ENCODE results near the gene FHIT. TPM values are rescaled to one million over a fixed set of nuclear protein-coding genes. Genes with fewer than 3 reads are reported as not detected.

The FHIT gene
- total RNA-seq, 1 donor from 2014 or later = 11.7 TPM

DNA sequence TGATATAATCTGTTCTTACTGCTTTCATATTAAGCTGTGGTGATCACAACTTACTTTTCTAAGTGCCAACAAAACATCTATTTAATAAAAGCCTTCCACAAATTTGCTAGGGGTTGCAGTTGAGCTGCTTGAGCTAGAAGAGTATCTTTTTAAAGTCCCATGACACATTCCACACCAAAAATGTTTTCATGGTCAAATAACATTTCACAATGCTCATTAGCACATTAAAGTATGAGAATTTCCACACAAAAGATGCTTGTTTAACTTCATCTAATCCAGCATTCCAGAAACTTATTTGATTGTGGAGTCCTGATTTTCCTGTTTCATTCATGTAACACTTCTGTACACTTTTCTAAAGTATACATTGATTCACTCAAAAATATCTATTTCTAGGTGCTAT, 1325.3 kb downstream of the FHIT start:
- peaks cover 4% of the 10 kb centered on the region for H3K36me3 Mint-ChIP-seq
- peaks cover 34% of the 10 kb centered on the region for H3K27me3 Mint-ChIP-seq
- peaks cover 12% of the 10 kb centered on the region for H3K4me1 Mint-ChIP-seq (ENCODE audit: unreplicated experiment)
- TF ChIP-seq, protein P1, sequence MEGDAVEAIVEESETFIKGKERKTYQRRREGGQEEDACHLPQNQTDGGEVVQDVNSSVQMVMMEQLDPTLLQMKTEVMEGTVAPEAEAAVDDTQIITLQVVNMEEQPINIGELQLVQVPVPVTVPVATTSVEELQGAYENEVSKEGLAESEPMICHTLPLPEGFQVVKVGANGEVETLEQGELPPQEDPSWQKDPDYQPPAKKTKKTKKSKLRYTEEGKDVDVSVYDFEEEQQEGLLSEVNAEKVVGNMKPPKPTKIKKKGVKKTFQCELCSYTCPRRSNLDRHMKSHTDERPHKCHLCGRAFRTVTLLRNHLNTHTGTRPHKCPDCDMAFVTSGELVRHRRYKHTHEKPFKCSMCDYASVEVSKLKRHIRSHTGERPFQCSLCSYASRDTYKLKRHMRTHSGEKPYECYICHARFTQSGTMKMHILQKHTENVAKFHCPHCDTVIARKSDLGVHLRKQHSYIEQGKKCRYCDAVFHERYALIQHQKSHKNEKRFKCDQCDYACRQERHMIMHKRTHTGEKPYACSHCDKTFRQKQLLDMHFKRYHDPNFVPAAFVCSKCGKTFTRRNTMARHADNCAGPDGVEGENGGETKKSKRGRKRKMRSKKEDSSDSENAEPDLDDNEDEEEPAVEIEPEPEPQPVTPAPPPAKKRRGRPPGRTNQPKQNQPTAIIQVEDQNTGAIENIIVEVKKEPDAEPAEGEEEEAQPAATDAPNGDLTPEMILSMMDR (conservative IDR thresholded peaks at IDR 0.05) = no peak
- no peak overlapping the region for H3K4me3 Mint-ChIP-seq
- DNase-seq (ENCODE audit: extremely low spot score, unreplicated experiment) = no peak
- no peak overlapping the region for H3K27ac Mint-ChIP-seq
- peaks cover 12% of the 10 kb centered on the region for H3K9me3 Mint-ChIP-seq

DNA sequence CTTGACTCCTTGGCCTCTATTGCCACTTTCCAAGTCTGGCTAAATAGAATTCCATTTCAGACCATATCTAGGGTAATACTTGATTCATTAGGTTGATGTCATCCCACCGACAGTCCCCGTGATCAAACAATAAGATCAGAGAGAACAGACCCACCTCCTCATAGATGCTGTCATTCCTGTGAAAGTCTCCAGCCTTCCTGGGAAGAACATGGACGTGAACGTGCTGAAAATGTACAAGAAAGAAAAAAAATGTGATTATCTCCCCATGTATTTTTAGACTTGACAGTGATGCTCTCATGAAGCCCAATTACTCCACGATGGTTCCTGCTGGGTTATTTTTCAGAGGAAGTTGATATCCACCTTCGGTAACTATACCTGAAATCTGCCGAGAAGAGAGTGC, 1329.1 kb downstream of the FHIT start:
- Mint-ChIP-seq H3K27ac (no peak overlapping the region), H3K4me1 (ENCODE audit: unreplicated experiment) (peaks cover 19% of the 10 kb centered on the region)

DNA sequence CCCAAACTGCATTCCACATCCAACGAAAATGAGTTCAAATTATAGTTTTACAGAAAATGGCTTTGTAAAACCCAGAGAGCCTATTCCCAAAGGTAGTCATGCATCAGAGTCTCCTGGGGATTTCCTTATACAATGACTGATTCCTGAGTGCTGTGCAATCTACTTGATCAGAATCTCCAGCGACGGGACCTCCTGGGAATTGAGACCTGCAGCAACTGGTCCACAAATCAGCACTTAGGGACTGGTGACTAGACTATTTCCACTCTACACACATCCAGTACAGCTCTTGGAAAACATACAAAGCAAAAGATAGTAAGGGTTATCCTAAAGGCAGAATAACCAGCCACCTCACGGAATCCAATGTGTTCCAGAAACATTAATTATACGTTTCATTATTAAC, 1330.4 kb downstream of the FHIT start:
- Mint-ChIP-seq H3K36me3 (peaks cover 4% of the 10 kb centered on the region), H3K27me3 (peaks cover 27% of the 10 kb centered on the region), H3K4me3 (no peak overlapping the region), H3K9me3 (peaks cover 15% of the 10 kb centered on the region), H3K27ac (no peak overlapping the region), H3K4me1 (ENCODE audit: unreplicated experiment) (peaks cover 19% of the 10 kb centered on the region)
- TF ChIP-seq, protein P1 (conservative IDR thresholded peaks at IDR 0.05) = no peak
- no peak for DNase-seq (ENCODE audit: extremely low spot score, unreplicated experiment)

More for the DNA sequence above, 1329.1 kb downstream of the FHIT start:
- H3K4me3 Mint-ChIP-seq = no peak overlapping the region
- no peak for DNase-seq (ENCODE audit: extremely low spot score, unreplicated experiment)
- peaks cover 12% of the 10 kb centered on the region for H3K9me3 Mint-ChIP-seq
- peaks cover 35% of the 10 kb centered on the region for H3K27me3 Mint-ChIP-seq
- TF ChIP-seq, protein P1 (conservative IDR thresholded peaks at IDR 0.05) = no peak
- peaks cover 4% of the 10 kb centered on the region for H3K36me3 Mint-ChIP-seq

DNA sequence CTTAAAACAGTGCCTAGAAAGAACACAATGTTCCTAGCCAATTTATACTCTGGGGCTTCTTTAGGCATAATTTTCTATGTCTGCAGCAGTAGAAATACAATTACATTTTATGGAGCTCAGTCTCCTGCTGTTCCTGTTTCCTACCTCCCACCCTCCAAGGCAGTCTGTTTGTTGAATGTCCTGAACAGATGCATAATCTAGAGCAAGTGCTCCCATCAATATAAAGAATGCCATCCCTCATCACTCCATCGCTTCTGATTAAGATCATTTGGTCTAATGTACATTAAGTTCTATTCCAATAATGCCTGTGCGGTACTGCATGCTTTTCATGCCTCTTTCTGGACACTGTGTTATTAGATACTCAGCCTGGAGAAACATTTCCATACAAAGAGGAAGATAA, 1331.7 kb downstream of the FHIT start:
- peaks cover 22% of the 10 kb centered on the region for H3K27me3 Mint-ChIP-seq
- no peak overlapping the region for H3K27ac Mint-ChIP-seq
- H3K9me3 Mint-ChIP-seq = peaks cover 15% of the 10 kb centered on the region
- H3K4me3 Mint-ChIP-seq = no peak overlapping the region
- TF ChIP-seq, protein P1 (conservative IDR thresholded peaks at IDR 0.05) = no peak
- H3K4me1 Mint-ChIP-seq (ENCODE audit: unreplicated experiment) = peaks cover 19% of the 10 kb centered on the region
- no peak for DNase-seq (ENCODE audit: extremely low spot score, unreplicated experiment)
- peaks cover 4% of the 10 kb centered on the region for H3K36me3 Mint-ChIP-seq

DNA sequence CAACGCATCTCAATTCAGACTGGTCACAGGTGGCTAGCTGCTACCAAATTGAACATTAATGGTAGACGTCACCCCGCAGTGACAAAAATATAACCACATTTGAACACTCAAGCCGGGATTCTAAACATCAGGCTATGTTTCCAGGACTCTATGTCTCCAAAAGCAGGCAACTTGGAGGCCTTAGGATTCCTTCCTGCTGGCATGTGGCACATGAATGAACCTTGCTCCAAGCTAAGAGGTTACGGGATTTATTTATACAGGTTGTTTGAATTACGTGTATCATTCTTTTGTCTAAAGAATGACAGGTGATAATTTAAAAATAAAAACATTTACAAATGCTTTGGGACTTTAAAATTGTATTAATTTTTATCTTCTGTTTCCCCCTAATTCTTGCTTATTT, 1337.0 kb downstream of the FHIT start:
- Mint-ChIP-seq H3K27me3 (peaks cover 7% of the 10 kb centered on the region), H3K4me1 (ENCODE audit: unreplicated experiment) (peaks cover 2% of the 10 kb centered on the region), H3K27ac (no peak overlapping the region), H3K36me3 (no peaks in the 10 kb centered on the region), H3K4me3 (no peak overlapping the region), H3K9me3 (peaks cover 3% of the 10 kb centered on the region)
- DNase-seq (ENCODE audit: extremely low spot score, unreplicated experiment) = no peak
- TF ChIP-seq, protein P1 (conservative IDR thresholded peaks at IDR 0.05) = no peak

DNA sequence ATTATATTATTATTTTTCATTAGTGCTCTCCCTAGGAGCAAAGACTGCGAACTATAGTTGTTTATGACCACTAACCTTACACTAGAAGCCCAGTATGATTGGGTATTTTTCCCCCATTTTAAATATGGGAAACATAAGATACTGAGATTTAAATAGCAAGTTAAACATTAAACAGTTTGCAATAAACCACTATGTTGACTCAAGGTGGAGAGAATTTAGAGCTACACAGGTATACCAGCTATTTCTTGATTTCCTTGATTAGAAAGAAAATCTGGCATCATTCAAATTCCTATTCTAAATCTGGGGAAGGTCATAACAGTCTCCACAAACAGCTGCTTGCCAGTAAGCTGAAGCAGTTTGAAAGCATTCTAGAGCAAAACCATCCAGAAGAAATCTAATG, 1337.6 kb downstream of the FHIT start:
- no peaks in the 10 kb centered on the region for H3K4me1 Mint-ChIP-seq (ENCODE audit: unreplicated experiment)
- H3K27ac Mint-ChIP-seq = no peak overlapping the region
- H3K36me3 Mint-ChIP-seq = no peaks in the 10 kb centered on the region
- TF ChIP-seq, protein P1 (conservative IDR thresholded peaks at IDR 0.05) = no peak
- peaks cover 3% of the 10 kb centered on the region for H3K9me3 Mint-ChIP-seq
- no peak overlapping the region for H3K4me3 Mint-ChIP-seq
- H3K27me3 Mint-ChIP-seq = peaks cover 7% of the 10 kb centered on the region
- no peak for DNase-seq (ENCODE audit: extremely low spot score, unreplicated experiment)
